ENCODE measurements around the gene MTCH1.
"Not testable (repeated sequence)": the region's sequence is repeated elsewhere in the genome, so short reads cannot be mapped to it uniquely, and the experiment has no call there.

The MTCH1 gene

DNA sequence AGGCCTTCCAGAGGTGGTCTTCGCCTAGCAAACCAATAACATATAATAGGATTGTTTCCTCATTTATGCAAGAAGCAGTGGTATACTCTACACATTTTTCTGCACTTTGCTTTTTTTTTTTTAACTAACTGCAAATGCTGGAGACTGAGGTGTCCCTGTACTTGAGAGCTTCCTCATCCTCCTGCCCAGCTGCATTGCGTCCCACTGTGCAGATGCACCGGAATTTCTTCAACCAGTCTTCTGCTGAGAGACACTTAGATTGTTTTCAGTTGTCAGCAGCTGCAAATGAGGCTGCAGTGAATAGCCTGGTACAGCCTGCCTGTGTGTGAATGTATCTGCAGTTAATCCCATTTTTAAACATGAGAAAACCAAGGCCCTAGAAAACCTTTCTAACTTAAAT is 31.0 kb upstream of the MTCH1 start:
- DNase-seq (ENCODE audit: low spot score): no peak

DNA sequence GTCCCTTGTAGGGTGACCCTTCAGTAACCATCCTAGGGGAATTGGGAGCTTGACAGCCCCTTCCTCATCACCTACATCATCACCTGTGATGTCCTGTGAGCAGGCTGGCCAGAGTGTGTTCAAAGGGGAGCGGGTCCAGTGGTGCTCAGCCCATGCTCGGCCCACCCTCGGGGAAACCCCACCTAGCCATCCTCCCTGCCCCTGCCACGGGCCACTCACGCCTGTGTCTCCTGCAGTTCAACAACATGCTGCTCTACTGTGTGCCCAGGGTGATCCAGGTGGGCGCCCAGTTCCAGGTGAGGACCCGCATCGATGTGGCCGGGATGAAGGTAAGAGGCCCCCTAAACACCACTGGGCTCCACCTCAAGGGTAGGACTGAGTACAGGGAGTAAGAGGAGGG is 29.5 kb upstream of the MTCH1 start:
- no peak for DNase-seq (ENCODE audit: low spot score)

- DNase-seq (ENCODE audit: low spot score): no peak
Observed at GRCh38 chr6:37014667-37015066, 28.7 kb upstream of the MTCH1 start.

- no peak for DNase-seq (ENCODE audit: low spot score)
Observed at GRCh38 chr6:37013516-37014491, 27.8 kb upstream of the MTCH1 start.

- no peak for DNase-seq (ENCODE audit: low spot score)
Observed at GRCh38 chr6:37011656-37012378, 25.8 kb upstream of the MTCH1 start.

GRCh38 chr6:37010402-37010892 is 24.5 kb upstream of the MTCH1 start:
- no peak for DNase-seq (ENCODE audit: low spot score)

DNA sequence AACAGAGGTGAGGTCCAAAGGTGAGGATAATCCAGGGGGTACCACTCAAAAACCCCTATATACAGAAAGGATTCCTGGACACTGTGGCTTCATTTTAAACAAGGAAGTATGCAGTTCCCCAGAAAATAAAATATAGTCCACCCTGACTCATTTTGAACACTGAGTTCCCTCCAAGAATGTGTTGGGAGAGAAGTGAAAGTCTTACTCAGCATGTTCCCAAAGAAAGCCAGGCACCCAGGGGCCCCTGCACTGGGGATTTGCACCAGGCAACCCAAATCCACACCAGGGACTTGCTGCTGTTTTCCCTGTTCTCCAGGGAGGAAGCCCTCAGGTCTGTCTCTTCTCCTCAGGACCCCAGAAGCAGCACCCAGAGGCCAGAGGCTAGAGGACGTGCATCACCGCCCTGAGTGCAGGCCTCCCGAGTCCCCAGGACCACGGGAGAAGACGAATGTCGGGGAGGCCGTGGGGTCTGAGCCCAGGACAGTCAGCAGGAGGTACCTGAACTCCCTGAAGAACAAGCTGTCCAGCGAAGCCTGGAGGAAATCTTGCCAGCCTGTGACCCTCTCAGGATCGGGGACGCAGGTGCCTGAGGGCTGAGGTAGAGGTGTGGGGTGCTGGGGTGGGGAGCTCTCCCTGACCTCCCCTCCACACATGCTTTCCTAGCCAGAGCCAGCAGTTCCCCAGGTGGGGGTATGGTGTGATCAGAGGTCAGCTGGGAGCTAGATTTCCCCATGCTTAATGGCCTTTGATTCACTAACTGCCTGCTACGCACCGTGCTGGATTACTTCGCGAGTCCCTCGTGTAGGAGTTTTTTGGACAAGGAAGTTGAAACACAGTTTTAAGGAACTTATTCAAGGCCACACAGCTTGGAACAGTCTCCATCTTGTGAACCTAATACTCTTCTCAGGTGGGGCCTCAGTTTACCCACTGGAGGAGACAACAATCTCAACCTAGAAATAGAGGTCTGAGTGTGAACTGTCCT is 22.8 kb upstream of the MTCH1 start:
- DNase-seq (ENCODE audit: low spot score): no peak

GRCh38 chr6:37007340-37008043 is 21.5 kb upstream of the MTCH1 start:
- no peak for DNase-seq (ENCODE audit: low spot score)

GRCh38 chr6:37006793-37007339 is 20.9 kb upstream of the MTCH1 start:
- no peak for DNase-seq (ENCODE audit: low spot score)

DNA sequence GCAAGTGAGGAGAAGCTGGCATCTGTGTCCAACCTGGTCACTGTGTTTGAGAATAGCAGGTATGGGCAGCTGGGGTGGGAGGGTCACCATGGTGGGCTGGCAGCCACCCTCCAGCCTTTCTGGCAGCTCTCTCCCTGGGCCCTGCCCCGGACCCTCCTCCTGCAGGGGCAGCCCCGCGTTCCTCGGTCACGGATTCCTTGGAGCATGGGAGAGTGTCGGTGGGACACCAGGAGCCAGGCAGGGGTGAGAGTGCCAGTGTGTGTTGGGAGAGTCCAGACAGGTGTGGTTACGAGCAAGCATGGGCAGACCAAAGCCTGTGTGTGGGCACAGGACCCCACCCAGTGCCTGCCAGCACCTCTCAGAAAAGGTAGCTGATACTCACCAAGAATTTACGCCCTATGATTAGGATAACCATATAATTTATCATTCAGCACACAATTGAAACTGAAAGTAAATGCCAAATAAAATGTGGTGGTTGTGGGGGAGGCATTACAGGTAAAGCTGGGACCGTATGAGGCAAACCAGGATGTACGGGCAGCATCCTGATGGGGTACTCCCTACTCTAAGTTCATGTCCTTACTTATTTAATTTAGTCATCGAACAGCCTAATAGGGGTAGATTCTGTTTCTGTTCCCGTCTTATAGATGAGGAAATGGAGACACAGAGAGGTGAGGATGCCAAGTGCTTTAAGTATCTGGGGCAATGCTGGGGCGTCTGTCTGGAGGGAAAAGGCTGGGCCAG is 20.0 kb upstream of the MTCH1 start:
- no peak for DNase-seq (ENCODE audit: low spot score)

DNA sequence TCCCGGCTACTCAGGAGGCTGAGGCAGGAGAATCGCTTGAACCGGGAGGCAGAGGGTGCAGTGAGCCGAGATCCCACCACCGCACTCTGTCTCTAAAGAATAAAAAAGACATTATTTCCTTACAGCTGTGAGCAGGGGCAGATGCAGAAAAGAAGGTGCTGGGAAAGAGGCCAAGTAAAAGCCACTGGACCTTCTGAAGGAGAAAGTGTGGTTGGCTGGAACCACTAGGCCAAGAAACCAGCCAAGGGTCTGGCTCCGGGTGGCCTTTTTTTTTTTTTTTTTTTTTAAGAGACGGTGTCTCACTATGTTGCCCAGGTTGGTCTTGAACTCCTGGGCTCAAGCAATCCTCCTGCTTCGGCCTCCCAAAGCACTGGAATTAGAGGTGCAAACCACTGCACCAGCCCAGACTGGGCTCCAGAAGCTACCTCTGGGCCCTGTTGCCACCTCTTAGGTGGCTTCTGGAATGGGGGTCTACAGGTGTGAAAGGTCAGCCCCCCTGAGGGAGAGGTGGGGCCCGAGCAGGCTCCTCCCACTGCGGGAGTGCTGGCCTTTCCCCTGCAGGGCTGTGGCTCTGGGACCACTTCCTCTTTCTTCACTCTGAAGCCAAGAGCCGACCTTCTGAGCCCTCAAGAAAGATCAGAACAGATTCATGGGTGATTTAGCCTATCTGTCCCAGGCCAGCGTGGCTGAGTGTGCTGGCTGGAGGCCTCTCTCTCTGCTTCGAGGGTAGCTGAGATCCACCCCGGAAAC is 19.2 kb upstream of the MTCH1 start, which contains the start of gene FGD2:
FGD2 (plus strand) TSS at position 595 of the 750 bp plus-strand sequence. CDS start 163 bp downstream, outside the sequence.
- DNase-seq (ENCODE audit: low spot score): no peak

DNA sequence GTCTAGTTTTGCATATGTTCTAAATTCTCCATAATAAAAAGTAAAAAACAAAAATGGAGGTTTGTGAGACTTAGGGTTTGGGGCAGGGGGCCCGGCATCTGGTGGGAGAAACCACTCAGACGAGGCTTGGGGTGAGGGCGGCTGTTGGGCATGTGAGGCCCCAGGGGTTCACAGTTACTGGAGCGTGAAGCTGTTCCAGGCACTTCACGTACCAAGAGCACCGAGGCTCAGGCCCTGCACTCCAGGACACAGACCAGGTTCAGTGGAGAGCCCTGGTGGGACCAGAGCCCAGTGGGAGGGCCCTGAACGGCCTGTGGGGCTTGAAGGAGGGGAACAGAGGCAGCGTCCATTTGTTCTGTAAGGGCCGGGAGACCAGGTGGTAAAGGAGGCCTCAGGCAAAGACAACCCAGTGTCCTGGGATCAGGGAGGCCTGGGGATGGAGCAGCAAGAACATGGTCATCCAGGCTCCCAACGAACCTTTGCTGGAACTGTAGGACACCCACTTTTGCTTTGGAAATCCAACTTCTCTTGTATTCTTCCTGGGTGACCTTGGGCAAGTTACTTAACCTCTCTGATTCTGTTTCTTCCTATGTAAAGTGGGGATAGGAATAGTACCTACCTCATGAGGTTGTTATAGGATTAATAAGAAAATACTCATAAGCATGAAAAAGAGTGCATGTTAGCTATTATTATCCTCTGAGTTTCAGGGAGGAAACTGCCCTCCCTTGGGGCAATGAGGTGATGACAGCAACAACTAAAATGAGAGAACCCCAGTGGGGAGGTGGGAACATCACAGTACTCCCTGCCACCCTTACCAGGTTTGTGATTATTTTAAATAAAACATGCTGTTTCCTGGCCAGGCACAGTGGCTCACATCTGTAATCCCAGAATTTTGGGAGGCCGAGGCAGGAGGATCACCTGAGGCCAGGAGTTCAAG is 18.3 kb upstream of the MTCH1 start:
- no peak for DNase-seq (ENCODE audit: low spot score)

DNA sequence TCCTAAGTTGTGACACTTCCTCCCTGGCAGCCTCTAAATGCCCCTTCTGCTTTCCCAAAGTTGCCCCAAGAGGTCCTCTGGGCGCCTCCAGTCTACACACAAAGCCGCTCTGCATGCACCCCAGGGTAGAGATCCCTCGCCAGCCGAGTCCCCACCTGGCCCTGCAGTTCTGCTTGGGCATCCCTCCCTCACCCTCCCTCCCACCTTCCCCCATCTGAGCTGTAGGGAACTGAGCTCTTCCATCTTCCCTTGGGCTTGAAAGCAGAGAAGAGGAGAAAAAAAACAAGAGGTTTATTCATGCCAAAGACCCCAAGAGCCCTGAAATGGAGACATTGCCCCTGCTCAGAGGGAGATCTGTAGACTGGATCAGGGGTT is 13.7 kb upstream of the MTCH1 start:
- DNase-seq (ENCODE audit: low spot score): no peak

DNA sequence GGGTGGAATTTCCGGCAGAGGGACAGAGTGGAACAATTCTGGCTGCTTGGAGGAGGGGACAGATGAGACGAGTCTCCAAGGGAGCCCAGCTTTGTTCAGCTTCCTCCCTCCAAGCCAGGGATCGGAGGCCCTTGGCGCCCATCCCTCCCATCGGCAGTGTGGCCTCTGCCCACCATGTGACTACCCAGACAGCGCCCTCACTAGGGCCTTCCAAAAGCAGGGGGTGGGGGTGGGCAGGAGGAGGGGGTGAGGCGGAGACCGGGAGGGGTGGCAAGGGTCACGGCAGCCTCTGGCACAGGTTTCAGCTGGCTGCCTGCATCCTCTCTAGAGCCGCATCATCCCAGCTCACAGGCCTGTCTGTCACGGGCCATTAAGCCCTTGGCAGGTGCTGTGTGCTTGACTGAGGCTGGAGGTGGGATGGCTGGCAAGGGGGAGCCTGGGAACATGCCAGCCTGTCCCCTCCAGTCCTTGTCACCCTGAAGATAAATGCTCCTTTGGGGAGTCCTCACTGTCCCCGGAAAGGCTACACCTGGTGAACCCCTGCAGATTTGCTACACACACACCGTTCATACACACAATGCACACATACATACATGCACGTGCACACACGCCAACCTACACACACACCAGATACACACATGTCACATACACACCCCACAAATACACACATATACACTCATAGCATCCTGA is 13.2 kb upstream of the MTCH1 start:
- no peak for DNase-seq (ENCODE audit: low spot score)

DNA sequence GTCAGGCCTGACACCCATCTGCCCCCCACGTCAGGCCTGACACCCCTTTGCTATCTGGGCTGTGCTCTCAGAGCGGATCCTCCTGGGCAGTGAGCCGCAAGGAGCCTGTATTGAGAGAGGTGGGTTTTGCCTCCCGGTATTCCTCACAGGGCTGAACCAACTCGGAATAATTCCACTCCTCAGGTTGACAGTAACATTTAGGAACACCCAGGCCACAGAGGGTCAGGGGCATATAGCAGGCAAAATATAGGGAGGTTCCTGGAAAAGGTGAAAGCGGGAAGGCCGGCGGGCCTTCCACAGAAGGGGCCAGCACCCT is 12.7 kb upstream of the MTCH1 start:
- DNase-seq (ENCODE audit: low spot score): no peak

DNA sequence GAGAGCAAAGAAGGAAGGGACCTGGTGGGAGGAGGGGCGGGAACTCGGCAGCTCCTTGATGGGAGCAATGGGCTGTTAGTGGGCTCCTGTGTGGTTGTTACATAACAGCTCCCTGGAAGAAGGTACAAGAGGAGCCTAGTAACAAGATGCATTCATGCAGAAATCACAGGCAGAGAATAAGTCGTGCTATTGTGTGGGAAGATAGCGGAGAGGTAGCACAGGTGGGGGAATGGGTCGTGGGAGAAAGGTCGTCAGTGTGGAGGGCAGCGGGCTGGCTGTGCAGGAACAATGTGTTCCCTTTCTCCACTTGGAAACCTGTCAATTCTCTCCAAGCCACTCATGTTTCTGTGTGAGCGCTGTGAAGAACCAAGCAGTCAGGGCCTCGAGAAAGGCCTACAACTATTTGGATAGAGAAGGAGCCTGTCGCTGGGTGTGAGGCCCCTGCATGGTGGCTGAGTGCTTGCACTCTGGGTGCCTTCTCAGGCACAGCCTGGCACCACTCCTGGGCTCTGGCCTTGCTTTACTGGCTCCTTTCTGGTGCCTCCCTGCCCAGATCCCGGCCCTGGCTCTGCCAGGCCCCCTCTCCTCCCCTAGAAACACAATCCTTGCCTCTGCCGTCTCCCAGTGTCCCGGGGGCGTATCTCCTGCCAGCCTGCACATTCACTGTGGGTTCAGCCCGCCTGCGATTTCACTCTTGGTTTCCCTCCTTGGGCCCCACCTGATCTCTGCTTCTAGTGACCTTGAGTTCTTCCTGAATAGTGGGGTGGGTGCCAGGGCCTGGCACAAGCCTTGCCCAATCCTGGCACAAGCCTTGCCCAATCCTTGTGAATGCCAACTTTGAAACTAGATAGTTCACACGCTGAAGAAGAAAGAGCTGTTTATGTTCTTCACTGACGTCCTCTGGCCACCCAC is 12.1 kb upstream of the MTCH1 start:
- no peak for DNase-seq (ENCODE audit: low spot score)

- not testable (repeated sequence) for DNase-seq (ENCODE audit: low spot score)
Observed at GRCh38 chr6:36990401-36990800, 4.4 kb upstream of the MTCH1 start.
